GM18873 (cell line): ENCODE measurements around the gene WNT7B.

Source experiments
- ATAC-seq: cut with Tn5 transposase; IDR thresholded peaks from one replicate; pipeline ENCODE4 v1.9.1; 2021; ENCODE audit warnings: mild to moderate bottlenecking, moderate library complexity, moderate number of reproducible peaks; ENCODE audit not compliant: unreplicated experiment, low FRiP score

WNT7B gene

GRCh38 chr22:45880716-45881523, 96.0 kb downstream of the WNT7B start:
- ATAC-seq = no peak

GRCh38 chr22:45880091-45880715, 96.8 kb downstream of the WNT7B start:
- no peak for ATAC-seq

DNA sequence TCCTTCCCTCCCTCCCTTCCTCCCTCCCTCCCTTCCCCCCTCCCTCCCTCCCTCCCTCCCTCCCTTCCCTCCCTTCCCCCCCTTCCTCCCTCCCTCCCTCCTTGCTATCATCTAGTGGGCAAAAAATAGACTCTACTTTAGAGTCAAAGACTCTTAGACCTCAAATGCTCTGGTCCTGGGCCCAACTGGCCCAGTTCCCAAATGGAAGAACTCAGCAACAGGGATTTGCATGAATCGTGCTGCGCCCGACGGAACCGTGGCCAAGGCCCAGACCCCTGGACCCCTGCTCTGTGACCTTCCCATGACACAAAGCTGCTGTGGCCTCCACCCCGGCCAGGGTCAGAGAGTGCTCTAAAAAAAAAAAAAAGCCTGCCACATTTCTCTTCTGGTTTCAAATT, 97.4 kb downstream of the WNT7B start:
- ATAC-seq = no peak

DNA sequence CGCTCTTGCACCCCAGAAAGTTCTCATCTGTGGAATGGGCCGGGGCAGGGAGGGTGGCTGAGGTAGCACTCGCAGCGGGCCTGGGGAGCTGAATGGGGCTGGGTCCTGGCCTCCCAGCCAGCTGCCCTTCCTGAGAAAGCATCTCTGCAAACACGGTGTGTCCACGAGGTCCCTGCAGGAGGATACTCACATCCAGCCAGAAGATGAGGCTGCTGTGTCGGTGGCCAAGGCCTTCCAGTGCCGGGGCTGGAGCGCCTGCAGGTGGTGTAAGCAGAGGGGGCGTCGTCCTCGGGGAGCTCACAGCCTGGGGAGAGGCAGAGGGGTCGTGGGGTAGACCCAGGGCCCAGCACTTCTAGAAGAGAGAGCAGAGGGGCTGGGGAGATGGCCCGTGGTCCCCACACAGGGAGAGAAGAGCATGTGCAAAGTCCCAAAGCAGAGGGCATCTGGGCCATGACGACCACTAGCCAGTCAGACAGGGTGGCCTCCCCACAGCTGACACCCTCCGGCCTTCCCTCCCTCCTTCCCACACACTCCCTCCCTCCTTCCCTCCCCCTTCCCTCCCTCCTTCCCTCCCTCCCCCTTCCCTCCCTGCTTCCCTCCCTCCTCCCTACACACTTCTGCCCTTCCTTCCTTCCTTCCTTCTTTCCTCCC, 97.9 kb downstream of the WNT7B start:
- ATAC-seq = no peak

DNA sequence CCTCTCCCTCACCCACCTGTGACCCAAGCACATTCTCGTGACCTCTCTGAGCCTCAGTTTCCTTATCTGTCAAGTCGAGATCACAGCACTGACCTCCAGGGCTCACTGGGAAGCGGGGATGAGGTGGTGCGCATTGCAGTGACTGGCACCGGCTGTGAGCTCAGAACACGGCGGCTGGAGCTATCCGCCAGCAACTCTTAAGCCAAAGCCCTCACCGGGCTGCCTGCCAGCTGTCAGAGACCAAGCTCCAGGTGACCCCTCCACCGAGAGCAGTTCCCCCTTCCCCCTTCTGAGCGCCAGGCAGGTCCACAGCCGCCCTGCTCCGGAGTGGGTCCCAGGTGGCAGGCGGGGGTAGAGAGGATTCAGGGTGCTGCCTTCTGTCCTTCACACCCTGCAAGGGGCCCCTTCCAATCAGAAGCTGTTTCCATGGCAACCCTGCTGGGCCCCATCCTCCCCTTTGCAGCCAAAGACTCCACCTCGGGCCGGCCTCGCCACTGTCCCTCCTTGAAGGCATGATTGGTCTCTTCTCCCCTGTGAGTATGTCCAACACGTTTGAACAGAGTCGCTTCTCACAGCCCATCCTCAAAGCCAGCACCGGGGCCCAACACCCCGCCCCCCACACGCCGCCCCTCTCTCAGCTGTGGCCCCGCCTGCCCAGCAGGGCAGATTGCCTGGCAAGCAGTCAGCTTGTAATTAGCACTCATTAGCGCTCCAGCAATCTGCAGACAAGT, 98.7 kb downstream of the WNT7B start:
- ATAC-seq = no peak

DNA sequence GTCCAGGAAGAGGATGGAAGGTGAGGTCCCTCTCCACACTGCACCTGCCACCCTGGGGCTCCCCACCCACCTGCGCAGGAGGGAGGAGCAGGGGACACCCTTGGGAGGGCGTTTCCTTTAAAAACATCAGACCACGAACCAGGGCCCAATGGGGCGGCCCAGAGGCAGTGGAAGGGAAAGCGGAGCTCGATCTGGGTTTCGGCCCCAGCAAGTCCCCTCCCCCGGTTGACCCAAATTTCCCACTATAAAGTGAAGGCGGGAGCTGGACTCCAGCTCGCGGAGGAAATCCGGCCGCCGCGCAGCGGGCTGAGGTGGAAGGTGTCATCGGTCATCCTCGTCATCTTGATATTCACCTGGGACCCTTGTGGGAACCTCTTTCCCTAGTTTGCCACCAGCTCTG, 99.3 kb downstream of the WNT7B start:
- no peak for ATAC-seq

- ATAC-seq = no peak
Observed at GRCh38 chr22:45877036-45877380, 100.0 kb downstream of the WNT7B start.

DNA sequence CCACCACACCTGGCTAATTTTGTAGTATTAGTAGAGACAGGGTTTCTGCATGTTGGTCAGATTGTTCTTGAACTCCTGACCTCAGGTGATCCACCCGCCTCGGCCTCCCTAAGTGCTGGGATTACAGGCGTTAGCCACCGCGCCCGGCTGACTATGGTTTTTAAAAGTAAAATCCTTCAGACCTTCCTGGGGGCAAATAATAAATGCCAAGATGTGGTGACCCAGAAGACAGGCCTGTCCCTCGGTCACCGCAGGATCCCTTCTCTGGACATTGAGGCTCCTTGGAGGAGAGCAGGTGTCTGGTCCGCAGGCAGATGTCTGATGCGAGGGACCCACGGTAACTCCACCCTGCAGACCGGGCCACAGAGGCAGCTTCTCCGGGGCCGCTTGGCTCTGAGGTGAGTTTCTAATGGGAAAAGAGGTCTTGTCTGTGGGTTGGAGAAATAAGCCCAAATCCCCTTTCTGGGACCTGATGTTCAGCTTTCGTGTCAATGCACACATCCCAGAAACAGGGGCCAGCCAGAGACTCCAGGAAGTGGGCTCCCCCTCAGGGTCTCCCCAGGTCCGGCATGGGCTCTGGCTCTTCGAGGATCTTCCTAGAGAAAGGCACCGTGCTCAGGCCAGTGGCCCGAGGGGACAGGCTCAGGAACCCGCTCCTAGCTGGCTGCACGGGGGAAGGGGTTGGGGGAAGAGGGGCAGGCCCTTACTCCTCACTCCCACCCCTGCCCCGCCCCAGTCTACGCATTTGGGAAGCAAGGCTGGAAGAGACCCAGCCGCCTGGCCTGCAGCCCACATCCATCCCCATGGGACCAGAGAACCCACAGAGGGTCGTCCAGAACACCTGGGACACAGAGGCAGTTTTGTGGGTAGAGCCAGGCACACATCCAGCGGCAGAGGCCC, 100.6 kb downstream of the WNT7B start:
- ATAC-seq = no peak

GRCh38 chr22:45872659-45873263, 104.2 kb downstream of the WNT7B start:
- ATAC-seq = no peak

- no peak for ATAC-seq
Observed at GRCh38 chr22:45871721-45872120, 105.2 kb downstream of the WNT7B start.
